Thymus (tissue), 11 donors: ENCODE results near the gene PAF1. TPM values are rescaled to one million over a fixed set of nuclear protein-coding genes. Genes with fewer than 3 reads are reported as not detected.

Source experiments
- DNase-seq, 9 donors: peaks; one replicate each; pipeline ENCODE4 v3.0.0-alpha.2; 2013; ENCODE audit warnings: low spot score in 9 of 9, low read depth in 6 of 9, missing footprints in 1 of 9
- H3K27ac ChIP-seq, 2 donors: one replicate each; pipeline ENCODE4 v1.5.1; 2013; ENCODE audit warnings: control low read depth in 1 of 2, low read depth in 1 of 2, low read length in 1 of 2, mild to moderate bottlenecking in 1 of 2, moderate library complexity in 1 of 2
- H3K27me3 ChIP-seq, 2 donors: one replicate each; pipeline ENCODE4 v1.5.1; 2013; ENCODE audit warnings: low read length in 1 of 2; ENCODE audit not compliant: control insufficient read depth in 2 of 2, insufficient read depth in 1 of 2
- H3K36me3 ChIP-seq, 2 donors: one replicate each; pipeline ENCODE4 v1.5.1; 2013; ENCODE audit warnings: low read length in 1 of 2, mild to moderate bottlenecking in 1 of 2, moderate library complexity in 1 of 2; ENCODE audit not compliant: control insufficient read depth in 2 of 2, insufficient read depth in 2 of 2
- H3K4me1 ChIP-seq, 2 donors: one replicate each; pipeline ENCODE4 v1.5.1; 2013; ENCODE audit warnings: low read length in 2 of 2; ENCODE audit not compliant: control insufficient read depth in 2 of 2, insufficient read depth in 2 of 2
- H3K4me3 ChIP-seq, 2 donors: one replicate each; pipeline ENCODE4 v1.5.1; 2013; ENCODE audit warnings: low read length in 2 of 2, control low read depth in 1 of 2, mild to moderate bottlenecking in 1 of 2
- H3K9me3 ChIP-seq, 2 donors: one replicate each; pipeline ENCODE4 v1.5.1; 2013; ENCODE audit warnings: low read length in 1 of 2, mild to moderate bottlenecking in 1 of 2; ENCODE audit not compliant: control insufficient read depth in 2 of 2, insufficient read depth in 1 of 2
- WGBS: extraction: QIAGEN DNeasy Blood & Tissue Kit; methylation state at CpG from one replicate; pipeline ENCODE4 v1.1.7; 2013; 5-methylcytosine and 5-hydroxymethylcytosine counted together
- polyA plus RNA-seq: library from polyadenylated mRNA; stranded (reverse); fragments of 200-250 nt; gene quantifications from one replicate; pipeline ENCODE4 v1.2.3, GENCODE V29; 2013
- total RNA-seq: library from RNA; stranded (reverse); fragments of 120-200 nt; gene quantifications from one replicate; pipeline ENCODE4 v1.2.4, GENCODE V29; 2013
- donor health status: healthy.

PAF1 gene
- total and polyA plus RNA-seq, 2 donors, result 33.4 to 40.1 TPM

- H3K4me1 ChIP-seq, result peaks cover 22 to 52% of the 10 kb centered on the region in 2 donors
Measured at GRCh38 chr19:39412867-39413271, 22.0 kb upstream of the PAF1 start.

GRCh38 chr19:39412100-39412866 lies 21.4 kb upstream of the PAF1 start, which contains the start of gene PLEKHG2:
PLEKHG2 (plus strand) TSS chr19:39412669; CDS start chr19:39414087, 1,418 bp downstream.
- Histone ChIP-seq H3K27ac (peak within 1 kb of the TSS; percentile 99 to 100), H3K4me3 (peak within 1 kb of the TSS; percentile 73 to 99), H3K4me1 (peaks cover 22 to 57% of the 10 kb centered on the region in 2 donors), H3K36me3 (peaks cover 26 to 40% of the 10 kb centered on the region in 2 donors), H3K9me3 (peaks cover 0 to 1% of the 10 kb centered on the region in 2 donors), H3K27me3 (no peaks in the 10 kb centered on the region)
- under 1% methylated on average over 60 of the region's 60 CpGs for WGBS
- peak; percentile 93 to 100 (median 99) for DNase-seq

More at GRCh38 chr19:39412867-39413271, 22.0 kb upstream of the PAF1 start:
- H3K27me3 ChIP-seq, result no peaks in the 10 kb centered on the region
- peak in 1 of 9 donors; percentile 71 for DNase-seq
- H3K36me3 ChIP-seq, result peaks cover 28 to 42% of the 10 kb centered on the region in 2 donors
- 0% methylated on average over 24 of the region's 24 CpGs for WGBS
- no peaks in the 10 kb centered on the region for H3K9me3 ChIP-seq
- peak overlapping the region; percentile 89 to 97 for H3K27ac ChIP-seq
- peak overlapping the region; percentile 73 to 99 for H3K4me3 ChIP-seq

GRCh38 chr19:39411832-39412099 lies 20.9 kb upstream of the PAF1 start:
- H3K27me3 ChIP-seq, result peaks cover 0 to 2% of the 10 kb centered on the region in 2 donors
- peaks cover 22 to 62% of the 10 kb centered on the region in 2 donors for H3K4me1 ChIP-seq
- H3K36me3 ChIP-seq, result peaks cover 26 to 35% of the 10 kb centered on the region in 2 donors
- DNase-seq, result peak; percentile 80 to 97 (median 94)
- H3K4me3 ChIP-seq, result peak overlapping the region; percentile 17 to 99
- WGBS, result under 1% methylated on average over 7 of the region's 7 CpGs
- peaks cover 0 to 6% of the 10 kb centered on the region in 2 donors for H3K9me3 ChIP-seq
- H3K27ac ChIP-seq, result peak overlapping the region; percentile 99 to 100

- peaks cover 22 to 62% of the 10 kb centered on the region in 2 donors for H3K4me1 ChIP-seq
- DNase-seq, result no peak
- 49% methylated on average over 9 of the region's 9 CpGs for WGBS
- peaks cover 22 to 30% of the 10 kb centered on the region in 2 donors for H3K36me3 ChIP-seq
- peaks cover 0 to 2% of the 10 kb centered on the region in 2 donors for H3K27me3 ChIP-seq
- peaks cover 0 to 6% of the 10 kb centered on the region in 2 donors for H3K9me3 ChIP-seq
- H3K4me3 ChIP-seq, result peak overlapping the region; percentile 17 to 99
- H3K27ac ChIP-seq, result peak overlapping the region; percentile 99 to 100
Measured at GRCh38 chr19:39411081-39411831, 20.4 kb upstream of the PAF1 start.

- WGBS, result 86% methylated on average over 1 of the region's 1 CpG
- Histone ChIP-seq H3K4me3 (peak overlapping the region; percentile 99 to 100), H3K27me3 (peaks cover 0 to 2% of the 10 kb centered on the region in 2 donors), H3K36me3 (peaks cover 17 to 25% of the 10 kb centered on the region in 2 donors), H3K27ac (peak overlapping the region; percentile 99 to 100), H3K9me3 (peaks cover 0 to 6% of the 10 kb centered on the region in 2 donors), H3K4me1 (peaks cover 24 to 67% of the 10 kb centered on the region in 2 donors)
- DNase-seq, result no peak
Measured at GRCh38 chr19:39410831-39411080, 19.9 kb upstream of the PAF1 start.

- 5% methylated on average over 35 of the region's 35 CpGs for WGBS
Measured at GRCh38 chr19:39410017-39410830, 19.3 kb upstream of the PAF1 start.

GRCh38 chr19:39409208-39410016 lies 18.5 kb upstream of the PAF1 start:
- Histone ChIP-seq H3K4me3 (peak overlapping the region; percentile 99 to 100), H3K9me3 (peaks cover 0 to 6% of the 10 kb centered on the region in 2 donors), H3K27me3 (peaks cover 0 to 2% of the 10 kb centered on the region in 2 donors), H3K36me3 (peaks cover 15% of the 10 kb centered on the region in 2 donors), H3K4me1 (peaks cover 30 to 70% of the 10 kb centered on the region in 2 donors), H3K27ac (peak overlapping the region; percentile 99 to 100)
- WGBS, result 3% methylated on average over 52 of the region's 52 CpGs
- DNase-seq, result peak in 5 of 9 donors; percentile 58 to 84 (median 70)

More at GRCh38 chr19:39410017-39410830, 19.3 kb upstream of the PAF1 start:
- H3K27me3 ChIP-seq, result peaks cover 0 to 2% of the 10 kb centered on the region in 2 donors
- H3K36me3 ChIP-seq, result peaks cover 15 to 19% of the 10 kb centered on the region in 2 donors
- H3K4me3 ChIP-seq, result peak overlapping the region; percentile 99 to 100
- peaks cover 29 to 72% of the 10 kb centered on the region in 2 donors for H3K4me1 ChIP-seq
- DNase-seq, result peak in 3 of 9 donors; percentile 61 to 78 (median 63)
- peaks cover 0 to 6% of the 10 kb centered on the region in 2 donors for H3K9me3 ChIP-seq
- peak overlapping the region; percentile 99 to 100 for H3K27ac ChIP-seq
